CD4-positive, alpha-beta T cell treated with Interleukin-10 for 1 hour (primary cell): Measurements from ENCODE around the gene LTBP2.
A peak's percentile ranks its signal among the peaks of the same experiment; 100 is the strongest.
"Not testable (repeated sequence)": the region's sequence is repeated elsewhere in the genome, so short reads cannot be mapped to it uniquely, and the experiment has no call there.

Source experiments
- DNase-seq: peaks from one replicate; pipeline ENCODE4 v3.0.0-alpha.2; 2020

The LTBP2 gene

DNA sequence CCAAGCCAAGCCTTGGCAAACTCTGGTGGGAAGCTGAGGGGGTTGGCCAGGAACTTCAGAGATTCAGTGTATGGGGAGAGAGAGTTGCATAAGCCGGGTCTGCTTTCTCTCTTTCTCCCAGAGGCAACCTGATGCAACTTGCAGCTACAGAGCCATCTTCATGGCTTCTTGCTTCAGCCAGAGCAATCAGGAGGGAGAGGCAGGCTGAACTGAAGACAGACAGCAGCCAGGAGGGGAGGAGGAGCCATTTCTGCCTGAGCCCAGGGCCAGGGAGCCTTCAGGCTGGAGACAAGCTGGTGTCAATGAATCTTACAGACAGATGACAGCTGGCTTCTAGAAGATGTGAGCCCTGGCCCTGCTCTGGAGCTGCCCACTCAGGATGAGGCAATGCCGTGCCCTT, 137.7 kb downstream of the LTBP2 start:
- no peak for DNase-seq

GRCh38 chr14:74472601-74473000, 139.4 kb downstream of the LTBP2 start:
- DNase-seq = no peak

- DNase-seq = no peak
Observed at GRCh38 chr14:74469548-74470518, 142.2 kb downstream of the LTBP2 start.

GRCh38 chr14:74468513-74468912, 143.5 kb downstream of the LTBP2 start:
- DNase-seq = no peak

DNA sequence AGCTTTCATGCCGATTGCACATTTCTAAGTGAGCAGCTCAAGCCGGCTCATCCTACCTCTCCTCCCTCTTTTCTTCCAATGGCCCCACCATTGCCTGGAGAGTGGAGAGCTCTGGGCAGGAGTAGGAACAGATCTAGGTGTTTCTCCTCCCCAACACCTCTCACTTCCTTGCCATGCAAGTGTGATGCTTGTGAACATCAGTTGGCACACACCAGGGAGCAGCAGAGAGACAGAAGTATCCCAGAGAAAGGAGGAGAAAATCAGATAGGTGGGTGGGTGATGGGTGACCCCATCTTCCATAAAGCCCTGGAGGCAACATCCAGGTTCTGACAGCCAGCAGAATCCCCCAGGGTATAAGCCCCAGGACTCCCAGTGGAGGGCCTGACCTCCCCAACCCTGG, 146.7 kb downstream of the LTBP2 start:
- DNase-seq = no peak

GRCh38 chr14:74464785-74465184, 147.3 kb downstream of the LTBP2 start:
- no peak for DNase-seq

DNA sequence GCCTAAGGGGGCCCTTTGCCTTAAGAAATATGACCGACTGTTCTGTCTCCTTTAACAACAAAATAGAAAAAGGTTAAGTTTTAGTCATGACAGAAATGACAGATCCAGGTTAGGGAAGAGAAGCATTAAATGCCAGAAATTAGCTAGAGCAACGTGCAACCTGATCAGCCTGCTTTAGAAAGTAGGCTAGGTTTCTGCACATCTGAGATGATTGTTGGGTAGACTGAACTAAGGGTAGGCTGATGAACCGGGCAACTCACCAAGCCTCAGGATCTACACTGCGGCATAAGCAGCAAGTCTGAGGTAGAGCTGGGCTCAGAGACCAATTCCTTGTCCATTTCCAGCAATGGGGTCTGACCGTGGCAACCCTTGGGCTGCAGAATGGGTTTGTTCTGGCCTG, 148.3 kb downstream of the LTBP2 start:
- no peak for DNase-seq

DNA sequence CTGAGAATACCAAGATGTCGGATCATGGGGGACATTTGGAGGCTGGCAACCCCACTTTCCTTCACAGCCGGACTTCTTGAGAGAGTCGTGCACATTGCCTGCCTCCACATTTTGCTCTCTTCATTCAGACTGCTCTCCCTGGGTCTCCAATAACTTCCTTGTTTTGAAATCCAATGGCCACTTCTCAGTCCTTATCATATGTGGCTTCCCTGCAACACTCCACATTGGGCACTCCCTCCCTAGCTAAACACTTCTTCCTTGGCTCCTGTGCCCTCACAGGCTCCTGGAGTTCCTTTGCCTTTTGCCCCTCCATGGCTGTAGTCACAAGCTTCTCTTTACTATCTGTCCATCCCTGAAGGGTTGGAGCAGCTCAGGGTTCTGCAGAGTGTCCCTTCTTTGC, 149.0 kb downstream of the LTBP2 start:
- no peak for DNase-seq

DNA sequence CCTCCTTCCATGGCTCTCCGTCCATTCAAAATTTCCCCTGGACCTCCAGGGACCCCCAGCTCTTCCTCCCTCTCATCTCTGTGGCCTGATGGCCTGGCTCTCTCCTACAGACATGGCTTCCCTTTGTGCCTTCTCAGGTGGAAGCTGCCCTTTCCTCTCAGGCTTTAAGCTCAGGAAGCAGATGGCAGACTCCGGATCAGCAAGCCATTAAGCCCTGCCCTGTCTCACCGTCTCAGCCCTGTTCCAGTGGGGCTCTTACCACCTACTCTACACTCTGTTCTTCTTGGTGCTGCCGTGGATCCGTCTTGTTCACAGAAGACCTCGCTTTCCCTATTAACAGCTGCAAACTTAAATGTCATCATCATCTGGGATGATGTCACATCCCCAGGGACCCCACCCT, 152.1 kb downstream of the LTBP2 start:
- no peak for DNase-seq

DNA sequence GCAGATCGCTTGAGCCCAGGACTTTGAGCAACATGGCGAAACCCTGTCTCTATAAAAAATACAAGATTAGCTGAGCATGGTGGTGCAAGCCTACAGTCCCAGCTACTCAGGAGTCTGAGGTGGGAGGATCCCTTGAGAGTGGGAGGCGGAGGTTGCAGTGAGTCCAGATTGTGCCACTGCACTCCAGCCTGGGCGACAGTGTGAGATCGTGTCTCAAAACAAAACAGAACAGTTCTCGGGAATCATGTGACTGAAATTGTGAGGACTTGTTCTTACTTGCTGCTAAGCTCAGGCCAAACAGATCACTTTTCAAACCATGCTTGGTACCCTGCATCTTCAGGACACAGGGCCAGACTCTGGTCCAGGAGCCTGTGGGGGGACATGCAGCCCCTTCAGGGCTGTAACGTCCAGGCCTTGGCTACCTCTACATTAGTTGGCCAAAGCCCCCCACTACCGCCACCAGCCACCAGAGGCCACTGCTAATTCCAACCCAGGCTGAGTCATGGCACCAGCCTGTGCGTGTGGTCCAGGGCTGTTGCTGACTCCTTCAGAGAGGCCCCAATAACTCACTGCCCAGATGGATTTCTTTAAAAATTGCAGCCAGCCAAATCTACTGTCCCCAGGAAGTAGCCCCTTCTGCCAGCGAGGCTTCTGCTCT, 152.6 kb downstream of the LTBP2 start:
- DNase-seq = peak; percentile 15

DNA sequence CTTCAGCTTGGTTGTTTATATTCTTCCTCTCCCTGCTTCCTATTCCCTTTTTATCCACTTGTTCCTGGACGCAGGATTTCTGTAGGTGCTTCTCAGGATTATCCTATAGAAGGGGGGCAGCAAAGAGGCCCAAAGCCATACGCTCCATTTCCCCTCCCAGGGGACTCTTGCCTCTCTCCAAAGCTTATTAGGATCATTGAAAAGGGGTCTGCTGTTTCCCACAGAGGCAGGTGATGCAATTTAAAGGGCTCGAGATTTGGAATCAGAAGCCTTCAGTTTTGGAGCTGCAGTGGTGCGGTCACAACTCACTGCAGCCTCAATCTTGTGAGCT, 154.5 kb downstream of the LTBP2 start:
- DNase-seq = no peak

DNA sequence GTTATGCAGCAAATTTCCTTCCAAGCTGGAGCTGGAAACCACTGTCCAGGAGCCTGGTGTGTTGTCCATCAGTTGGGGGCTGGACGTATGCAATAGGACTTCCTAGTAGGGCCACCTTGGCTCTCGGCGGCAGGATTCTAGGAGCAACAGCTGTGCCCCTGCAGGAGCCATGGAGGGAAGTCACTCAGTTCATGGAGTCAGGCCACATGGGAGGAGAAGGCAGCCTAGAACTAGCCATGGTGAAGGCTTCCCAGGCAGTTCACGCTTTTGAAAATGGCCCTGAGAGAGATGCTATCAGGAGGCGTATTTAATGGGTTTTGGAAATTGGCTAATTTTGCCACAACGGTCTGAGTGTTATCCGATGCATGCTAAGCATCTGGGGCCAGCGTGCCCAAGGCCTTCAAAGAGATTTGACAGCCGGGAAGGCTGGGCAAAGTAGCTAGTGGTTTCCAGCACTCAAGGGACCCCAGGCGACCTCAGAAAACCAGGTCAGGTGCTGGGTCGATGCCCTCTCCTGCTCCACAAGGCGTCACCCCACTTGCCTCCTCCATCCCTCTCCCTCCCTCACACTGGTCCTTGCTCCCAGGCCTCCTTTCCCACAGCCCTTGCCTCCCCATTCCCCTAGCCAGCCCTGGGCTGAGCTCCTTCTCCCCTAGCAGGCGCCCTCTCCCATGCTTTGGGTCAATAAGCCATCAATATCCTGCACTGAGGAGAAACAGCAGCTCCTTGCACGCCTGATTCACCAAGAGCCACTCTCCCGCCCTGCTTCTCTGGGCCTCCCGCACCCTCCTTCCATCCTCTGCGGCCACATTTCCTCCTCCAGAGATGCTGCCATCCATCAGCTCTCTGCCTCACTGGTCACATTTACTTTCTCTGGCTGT, 155.1 kb downstream of the LTBP2 start:
- DNase-seq = no peak

- DNase-seq = not testable (repeated sequence)
Observed at GRCh38 chr14:74454397-74454796, 157.6 kb downstream of the LTBP2 start.
